ENCODE measurements around the gene FBLN1.

The FBLN1 gene

DNA sequence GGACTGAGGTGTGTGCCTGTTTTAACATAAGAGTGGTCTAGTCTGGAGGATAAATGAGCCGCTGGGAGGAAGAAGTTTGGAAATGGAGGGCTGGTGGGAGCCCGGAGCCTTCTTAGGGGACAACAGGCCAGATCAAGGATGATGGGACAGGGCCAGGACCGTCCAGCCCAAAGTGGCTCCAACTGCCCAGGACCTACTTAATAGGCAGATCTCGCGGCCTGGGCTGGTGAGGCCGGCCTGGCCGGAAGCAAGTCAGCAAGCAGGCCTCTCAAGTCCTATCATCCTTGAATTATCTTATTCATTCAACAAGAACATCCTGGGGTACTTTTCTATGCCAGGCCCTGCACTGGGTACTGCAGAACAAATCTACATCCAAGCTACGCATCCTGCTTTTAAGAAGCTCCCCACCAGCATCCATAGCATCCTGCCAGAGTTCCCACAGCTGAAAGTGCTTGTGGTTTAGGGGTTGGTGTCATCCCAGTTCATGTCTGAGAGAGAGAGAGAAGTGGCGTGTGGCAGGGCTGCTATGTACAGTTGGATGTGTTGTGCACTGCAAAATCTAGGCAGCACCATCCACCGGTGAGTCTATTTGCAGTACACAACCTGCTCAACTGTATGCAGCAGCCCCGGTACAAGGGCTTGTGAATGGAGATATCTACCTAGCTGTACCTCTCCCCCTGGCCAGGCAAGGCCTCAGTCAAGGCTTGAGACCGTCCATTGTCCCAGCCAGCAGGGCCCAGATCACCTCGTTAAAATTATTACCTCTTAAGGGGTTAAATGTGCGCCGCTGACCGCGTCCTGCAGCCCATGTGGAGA lies 82.1 kb downstream of the FBLN1 start:
- TF ChIP-seq MYC (IDR thresholded peaks at IDR 0.05; ENCODE audit: low read depth, low read length) (no peak), POLR2A (IDR thresholded peaks at IDR 0.05; ENCODE audit: extremely low read depth, insufficient read length) (no peak)
- peak; percentile 69 for DNase-seq (ENCODE audit: low read depth)

DNA sequence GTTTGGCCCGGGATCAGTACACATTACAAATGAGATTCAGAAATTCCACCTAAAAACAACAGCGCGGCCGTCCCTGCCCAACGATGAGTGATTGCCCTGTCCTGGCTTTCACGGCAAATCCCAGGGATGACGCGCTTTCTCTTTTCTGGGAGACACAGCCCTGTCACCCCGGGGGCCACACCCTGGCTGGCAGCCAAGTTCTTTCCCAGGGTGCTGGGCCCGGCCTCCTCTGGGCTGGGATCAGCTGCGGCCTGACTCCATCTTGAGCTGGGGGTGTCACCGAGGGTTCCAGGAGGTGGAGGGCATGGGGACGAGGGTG lies 82.7 kb downstream of the FBLN1 start:
- no peak for DNase-seq (ENCODE audit: low read depth)

More for the DNA sequence above, 82.1 kb downstream of the FBLN1 start:
- no peak overlapping the region for H3K4me3 ChIP-seq (ENCODE audit: low read depth, low read length)

DNA sequence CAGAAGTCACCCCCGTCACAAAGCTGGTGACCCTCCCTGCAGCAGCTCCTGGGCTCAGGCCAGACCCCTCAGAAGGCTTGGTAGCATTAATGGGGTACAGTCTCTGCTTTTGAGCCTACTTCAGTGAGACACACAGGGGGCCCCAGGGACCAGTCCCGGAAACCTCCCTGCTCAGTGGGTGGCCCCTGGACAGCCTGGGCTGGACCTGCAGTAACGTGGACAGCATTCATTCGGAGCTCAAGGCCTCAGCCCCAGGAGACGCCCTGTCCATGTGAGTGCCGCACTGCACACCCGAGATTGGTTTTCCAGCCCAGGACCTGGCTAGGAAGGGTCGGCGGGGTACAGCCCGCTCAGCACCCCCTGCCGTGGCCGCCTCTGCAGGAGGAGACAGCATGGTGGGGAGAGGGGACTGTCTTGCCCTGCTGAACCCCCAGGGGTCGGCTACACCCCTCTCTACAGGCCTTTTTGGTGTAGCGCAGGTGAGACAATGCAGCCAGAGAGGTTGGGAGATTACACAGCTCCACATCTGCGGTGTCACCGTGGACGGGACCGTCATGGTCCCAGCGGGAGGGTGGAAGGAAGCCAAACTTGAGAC lies 83.4 kb downstream of the FBLN1 start:
- no peak for DNase-seq (ENCODE audit: low read depth)
- H3K4me3 ChIP-seq (ENCODE audit: low read depth, low read length), result no peak overlapping the region
- no peak for TF ChIP-seq POLR2A (IDR thresholded peaks at IDR 0.05; ENCODE audit: extremely low read depth, insufficient read length)
- TF ChIP-seq MYC (IDR thresholded peaks at IDR 0.05; ENCODE audit: low read depth, low read length), result no peak
- TF ChIP-seq, protein P1, sequence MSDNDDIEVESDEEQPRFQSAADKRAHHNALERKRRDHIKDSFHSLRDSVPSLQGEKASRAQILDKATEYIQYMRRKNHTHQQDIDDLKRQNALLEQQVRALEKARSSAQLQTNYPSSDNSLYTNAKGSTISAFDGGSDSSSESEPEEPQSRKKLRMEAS (IDR thresholded peaks at IDR 0.05; ENCODE audit: low read depth, low read length), result no peak
- TF ChIP-seq, protein P2, sequence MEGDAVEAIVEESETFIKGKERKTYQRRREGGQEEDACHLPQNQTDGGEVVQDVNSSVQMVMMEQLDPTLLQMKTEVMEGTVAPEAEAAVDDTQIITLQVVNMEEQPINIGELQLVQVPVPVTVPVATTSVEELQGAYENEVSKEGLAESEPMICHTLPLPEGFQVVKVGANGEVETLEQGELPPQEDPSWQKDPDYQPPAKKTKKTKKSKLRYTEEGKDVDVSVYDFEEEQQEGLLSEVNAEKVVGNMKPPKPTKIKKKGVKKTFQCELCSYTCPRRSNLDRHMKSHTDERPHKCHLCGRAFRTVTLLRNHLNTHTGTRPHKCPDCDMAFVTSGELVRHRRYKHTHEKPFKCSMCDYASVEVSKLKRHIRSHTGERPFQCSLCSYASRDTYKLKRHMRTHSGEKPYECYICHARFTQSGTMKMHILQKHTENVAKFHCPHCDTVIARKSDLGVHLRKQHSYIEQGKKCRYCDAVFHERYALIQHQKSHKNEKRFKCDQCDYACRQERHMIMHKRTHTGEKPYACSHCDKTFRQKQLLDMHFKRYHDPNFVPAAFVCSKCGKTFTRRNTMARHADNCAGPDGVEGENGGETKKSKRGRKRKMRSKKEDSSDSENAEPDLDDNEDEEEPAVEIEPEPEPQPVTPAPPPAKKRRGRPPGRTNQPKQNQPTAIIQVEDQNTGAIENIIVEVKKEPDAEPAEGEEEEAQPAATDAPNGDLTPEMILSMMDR (IDR thresholded peaks at IDR 0.05; ENCODE audit: low read depth, low read length), result no peak

More for the DNA sequence above, 82.7 kb downstream of the FBLN1 start:
- TF ChIP-seq, protein P1 (IDR thresholded peaks at IDR 0.05; ENCODE audit: low read depth, low read length), result no peak
- TF ChIP-seq POLR2A (IDR thresholded peaks at IDR 0.05; ENCODE audit: extremely low read depth, insufficient read length), result no peak
- TF ChIP-seq, protein P2 (IDR thresholded peaks at IDR 0.05; ENCODE audit: low read depth, low read length), result no peak
- no peak for TF ChIP-seq MYC (IDR thresholded peaks at IDR 0.05; ENCODE audit: low read depth, low read length)
- no peak overlapping the region for H3K4me3 ChIP-seq (ENCODE audit: low read depth, low read length)

DNA sequence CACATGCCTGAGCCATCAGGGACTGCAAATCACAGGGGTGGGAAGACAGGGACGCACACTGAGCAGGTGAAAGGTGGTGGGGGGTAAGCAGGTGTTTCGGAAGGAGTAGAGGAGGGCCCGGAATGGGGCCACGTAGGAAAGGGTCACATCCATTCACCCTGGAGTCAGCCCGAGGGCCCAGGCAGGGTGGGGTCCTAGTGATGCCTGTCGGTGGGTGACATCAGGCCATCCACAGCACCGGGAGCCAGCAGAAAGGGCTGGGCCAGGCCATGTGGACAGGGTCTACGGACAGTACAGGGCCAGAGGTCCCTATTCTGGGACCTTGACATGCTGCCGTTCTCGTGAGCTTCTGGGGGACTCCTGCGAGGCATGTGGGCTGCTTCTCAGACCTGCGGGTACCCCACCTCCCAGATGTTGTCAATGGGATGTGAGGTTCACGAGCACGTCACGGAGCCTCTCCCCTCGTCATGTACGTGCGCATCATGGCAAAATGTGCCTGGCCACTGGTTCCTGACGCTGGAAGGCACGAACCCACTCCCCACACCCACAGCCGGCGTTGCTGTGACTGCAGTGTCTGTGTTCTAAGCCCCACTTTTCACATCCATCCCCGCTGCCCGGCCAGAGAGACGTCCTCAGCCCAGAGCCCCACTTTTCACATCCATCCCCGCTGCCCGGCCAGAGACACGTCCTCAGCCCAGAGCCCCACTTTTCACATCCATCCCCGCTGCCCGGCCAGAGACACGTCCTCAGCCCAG lies 84.1 kb downstream of the FBLN1 start:
- TF ChIP-seq MYC (IDR thresholded peaks at IDR 0.05; ENCODE audit: low read depth, low read length) (no peak), POLR2A (IDR thresholded peaks at IDR 0.05; ENCODE audit: extremely low read depth, insufficient read length) (no peak)
- TF ChIP-seq, protein P1 (IDR thresholded peaks at IDR 0.05; ENCODE audit: low read depth, low read length), result no peak
- TF ChIP-seq, protein P2 (IDR thresholded peaks at IDR 0.05; ENCODE audit: low read depth, low read length), result no peak
- no peak overlapping the region for H3K4me3 ChIP-seq (ENCODE audit: low read depth, low read length)
- DNase-seq (ENCODE audit: low read depth), result no peak

DNA sequence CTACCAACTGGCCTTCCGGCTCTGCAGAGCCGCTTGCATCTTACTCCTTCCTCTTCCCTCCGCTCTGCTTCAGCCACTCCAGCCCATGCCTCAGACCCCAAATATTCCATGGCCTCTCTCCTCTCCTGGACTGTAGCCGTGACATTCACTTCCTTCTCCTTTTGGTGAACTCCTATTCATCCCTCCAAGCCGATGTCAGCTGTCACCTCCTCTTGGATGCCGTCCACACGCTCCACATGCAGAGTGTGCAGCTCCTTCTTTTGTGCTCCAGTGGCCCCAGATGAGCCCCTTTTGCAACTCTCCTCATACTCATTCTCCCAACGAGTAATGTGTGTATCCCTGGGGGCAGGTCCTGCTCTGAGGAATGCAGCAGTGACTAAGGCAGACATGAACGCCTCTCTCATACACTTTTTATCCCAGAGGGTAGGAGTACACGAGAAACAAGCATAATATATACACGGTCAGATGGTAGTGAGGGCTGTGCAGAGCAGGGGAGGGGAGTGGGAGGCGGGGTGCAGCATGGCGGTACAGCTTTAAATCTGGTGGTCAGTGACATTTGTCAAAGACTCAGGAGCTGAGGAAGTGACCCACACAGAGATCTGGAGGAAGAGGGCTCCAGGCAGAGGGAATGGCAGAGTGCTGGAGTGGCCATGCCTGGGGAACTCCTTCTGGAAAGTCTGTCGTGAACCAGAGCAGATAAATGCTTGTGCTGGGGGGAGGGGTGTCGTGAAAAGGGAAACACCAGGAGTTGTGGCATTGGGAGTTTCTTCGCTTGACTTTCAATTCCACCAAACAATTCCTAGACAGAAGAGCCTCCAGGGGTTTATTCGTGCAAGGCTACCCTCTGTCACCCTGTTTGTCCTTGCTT lies 85.2 kb downstream of the FBLN1 start:
- no peak for DNase-seq (ENCODE audit: low read depth)
- H3K4me3 ChIP-seq (ENCODE audit: low read depth, low read length), result no peak overlapping the region
- TF ChIP-seq POLR2A (IDR thresholded peaks at IDR 0.05; ENCODE audit: extremely low read depth, insufficient read length), result no peak
- TF ChIP-seq MYC (IDR thresholded peaks at IDR 0.05; ENCODE audit: low read depth, low read length), result no peak
- TF ChIP-seq, protein P2 (IDR thresholded peaks at IDR 0.05; ENCODE audit: low read depth, low read length), result no peak
- TF ChIP-seq, protein P1 (IDR thresholded peaks at IDR 0.05; ENCODE audit: low read depth, low read length), result no peak
